IMR-90 (cell line): Measurements from ENCODE around the gene RAX2.

Experiments used
- BHLHE40 ChIP-seq: fragments of 150-350 bp; IDR thresholded peaks from 2 replicates; pipeline ENCODE4 v1.6.1; 2016; ENCODE audit warnings: mild to moderate bottlenecking, low read depth, low read length
- CEBPB ChIP-seq: IDR thresholded peaks from 2 replicates; pipeline ENCODE4 v1.6.1; 2012; ENCODE audit warnings: low read depth, low read length, improper control_type of control experiment
- FOS ChIP-seq: fragments of 150-350 bp; IDR thresholded peaks from 2 replicates; pipeline ENCODE4 v1.6.1; 2016; ENCODE audit warnings: low read depth, low read length
- MAFK ChIP-seq: IDR thresholded peaks from 2 replicates; pipeline ENCODE4 v1.6.1; 2012; ENCODE audit warnings: low read depth, low read length, improper control_type of control experiment
- MXI1 ChIP-seq: IDR thresholded peaks from 2 replicates; pipeline ENCODE4 v1.6.1; 2012; ENCODE audit warnings: low read depth, mild to moderate bottlenecking, low read length, moderate library complexity, borderline replicate concordance
- NFE2L2 ChIP-seq: fragments of 150-350 bp; IDR thresholded peaks from 2 replicates; pipeline ENCODE4 v1.6.1; 2016; ENCODE audit warnings: low read depth, mild to moderate bottlenecking, low read length
- POLR2A ChIP-seq: IDR thresholded peaks from 2 replicates; pipeline ENCODE4 v1.6.1; 2012; ENCODE audit warnings: mild to moderate bottlenecking, low read depth, low read length
- RAD21 ChIP-seq: IDR thresholded peaks from 2 replicates; pipeline ENCODE4 v1.6.1; 2012; ENCODE audit warnings: low read length, improper control_type of control experiment
- RCOR1 ChIP-seq: IDR thresholded peaks from 2 replicates; pipeline ENCODE4 v1.6.1; 2012; ENCODE audit warnings: mild to moderate bottlenecking, low read length, improper control_type of control experiment; ENCODE audit not compliant: insufficient replicate concordance
- RFX5 ChIP-seq: IDR thresholded peaks from 2 replicates; pipeline ENCODE4 v1.8.0; 2012; ENCODE audit warnings: low read depth, mild to moderate bottlenecking, low read length, moderate library complexity
- SMC3 ChIP-seq: fragments of 150-350 bp; IDR thresholded peaks from 2 replicates; pipeline ENCODE4 v1.6.1; 2016; ENCODE audit warnings: low read depth, mild to moderate bottlenecking, antibody characterized with exemption, low read length, moderate library complexity
- TF ChIP-seq, protein P1 (sequence below): conservative IDR thresholded peaks from 2 replicates; pipeline ENCODE4 v1.5.1; 2012; ENCODE audit warnings: mild to moderate bottlenecking, low read depth, low read length, improper control_type of control experiment
- TF ChIP-seq, protein P2 (sequence below): fragments of 150-350 bp; IDR thresholded peaks from 2 replicates; pipeline ENCODE4 v1.6.1; 2016; ENCODE audit warnings: low read depth, mild to moderate bottlenecking, low read length, moderate library complexity, borderline replicate concordance
- TF ChIP-seq, protein P3 (sequence below): fragments of 150-350 bp; IDR thresholded peaks from 2 replicates; pipeline ENCODE4 v1.6.1; 2017; ENCODE audit warnings: mild to moderate bottlenecking, antibody characterized with exemption, low read length, low read depth

DNA sequence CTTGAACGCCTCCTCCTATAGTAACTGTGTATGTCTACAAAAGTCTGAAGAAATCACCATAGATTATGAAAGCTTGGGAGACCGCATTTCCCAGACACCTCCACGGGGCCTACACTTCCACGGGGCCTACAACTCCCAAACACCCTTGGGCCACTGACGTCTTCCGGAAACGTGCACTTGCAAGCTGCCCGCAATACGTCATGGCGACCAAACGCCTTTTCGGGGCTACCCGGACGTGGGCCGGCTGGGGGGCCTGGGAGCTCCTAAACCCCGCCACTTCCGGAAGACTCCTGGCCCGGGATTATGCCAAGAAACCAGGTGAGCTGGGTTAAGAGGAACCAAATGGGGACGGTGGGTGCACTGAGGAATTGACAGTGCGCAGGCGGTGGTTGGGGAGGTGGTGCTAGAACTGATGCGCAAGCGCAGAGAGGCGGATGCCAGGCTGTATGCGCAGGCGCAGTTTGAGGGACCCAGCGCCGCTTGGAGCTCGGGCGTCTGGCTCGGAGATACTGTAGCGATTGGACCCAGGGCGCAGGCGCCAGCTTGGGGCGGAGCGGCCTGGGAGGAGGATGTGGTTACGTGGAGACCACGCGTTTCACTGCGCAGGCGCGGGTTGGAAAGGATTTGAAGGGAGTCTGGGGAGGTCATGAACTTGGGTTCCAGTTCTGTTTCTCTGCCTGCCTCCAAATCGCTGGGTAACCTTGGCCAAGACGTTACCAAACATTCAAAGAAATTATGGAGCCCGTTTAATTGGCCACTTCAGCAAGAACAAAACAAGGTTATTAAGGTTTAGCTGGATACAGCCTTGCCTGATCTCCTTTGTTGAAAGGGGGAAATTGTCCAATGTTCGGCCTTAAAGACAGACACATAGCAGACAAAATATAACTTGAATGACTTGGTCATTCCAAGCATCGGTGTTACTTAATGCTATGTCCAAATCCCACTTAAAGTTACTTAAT, 9.2 kb downstream of the RAX2 start, which contains the start of gene MRPL54:
- TF ChIP-seq, protein P1, sequence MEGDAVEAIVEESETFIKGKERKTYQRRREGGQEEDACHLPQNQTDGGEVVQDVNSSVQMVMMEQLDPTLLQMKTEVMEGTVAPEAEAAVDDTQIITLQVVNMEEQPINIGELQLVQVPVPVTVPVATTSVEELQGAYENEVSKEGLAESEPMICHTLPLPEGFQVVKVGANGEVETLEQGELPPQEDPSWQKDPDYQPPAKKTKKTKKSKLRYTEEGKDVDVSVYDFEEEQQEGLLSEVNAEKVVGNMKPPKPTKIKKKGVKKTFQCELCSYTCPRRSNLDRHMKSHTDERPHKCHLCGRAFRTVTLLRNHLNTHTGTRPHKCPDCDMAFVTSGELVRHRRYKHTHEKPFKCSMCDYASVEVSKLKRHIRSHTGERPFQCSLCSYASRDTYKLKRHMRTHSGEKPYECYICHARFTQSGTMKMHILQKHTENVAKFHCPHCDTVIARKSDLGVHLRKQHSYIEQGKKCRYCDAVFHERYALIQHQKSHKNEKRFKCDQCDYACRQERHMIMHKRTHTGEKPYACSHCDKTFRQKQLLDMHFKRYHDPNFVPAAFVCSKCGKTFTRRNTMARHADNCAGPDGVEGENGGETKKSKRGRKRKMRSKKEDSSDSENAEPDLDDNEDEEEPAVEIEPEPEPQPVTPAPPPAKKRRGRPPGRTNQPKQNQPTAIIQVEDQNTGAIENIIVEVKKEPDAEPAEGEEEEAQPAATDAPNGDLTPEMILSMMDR: no peak
- TF ChIP-seq CEBPB (peak; percentile 74), POLR2A (peak; percentile 91), RAD21 (no peak), RFX5 (peak; percentile 24; the same call in 1 of the 2 replicates), MAFK (no peak), MXI1 (peak; percentile 83), FOS (no peak), NFE2L2 (no peak), BHLHE40 (peak; percentile 88), RCOR1 (no peak), SMC3 (no peak)
- TF ChIP-seq, protein P2, sequence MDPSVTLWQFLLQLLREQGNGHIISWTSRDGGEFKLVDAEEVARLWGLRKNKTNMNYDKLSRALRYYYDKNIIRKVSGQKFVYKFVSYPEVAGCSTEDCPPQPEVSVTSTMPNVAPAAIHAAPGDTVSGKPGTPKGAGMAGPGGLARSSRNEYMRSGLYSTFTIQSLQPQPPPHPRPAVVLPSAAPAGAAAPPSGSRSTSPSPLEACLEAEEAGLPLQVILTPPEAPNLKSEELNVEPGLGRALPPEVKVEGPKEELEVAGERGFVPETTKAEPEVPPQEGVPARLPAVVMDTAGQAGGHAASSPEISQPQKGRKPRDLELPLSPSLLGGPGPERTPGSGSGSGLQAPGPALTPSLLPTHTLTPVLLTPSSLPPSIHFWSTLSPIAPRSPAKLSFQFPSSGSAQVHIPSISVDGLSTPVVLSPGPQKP: no peak
- TF ChIP-seq, protein P3, sequence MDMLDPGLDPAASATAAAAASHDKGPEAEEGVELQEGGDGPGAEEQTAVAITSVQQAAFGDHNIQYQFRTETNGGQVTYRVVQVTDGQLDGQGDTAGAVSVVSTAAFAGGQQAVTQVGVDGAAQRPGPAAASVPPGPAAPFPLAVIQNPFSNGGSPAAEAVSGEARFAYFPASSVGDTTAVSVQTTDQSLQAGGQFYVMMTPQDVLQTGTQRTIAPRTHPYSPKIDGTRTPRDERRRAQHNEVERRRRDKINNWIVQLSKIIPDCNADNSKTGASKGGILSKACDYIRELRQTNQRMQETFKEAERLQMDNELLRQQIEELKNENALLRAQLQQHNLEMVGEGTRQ: 0 out of 2 replicates have a peak, but pooled peaks have one; percentile 9
